Prostate gland (tissue), 2 donors: ENCODE measurements around the gene SMIM15.

Source experiments
- POLR2A ChIP-seq: fragments of 450-650 bp; IDR thresholded peaks from one replicate; pipeline ENCODE4 v1.6.1; 2016; ENCODE audit warnings: antibody characterized with exemption, mild to moderate bottlenecking
- TF ChIP-seq, protein P1 (sequence below), 4 experiments: fragments of 200-600 bp in 2 of 4; fragments of 450-650 bp in 2 of 4; sonication (generic) in 2 of 4; IDR thresholded peaks; 1 replicate in 3 of 4; 2 replicates in 1 of 4; pipeline ENCODE4 v1.5.1; 2016 to 2019; ENCODE audit warnings: antibody characterized with exemption in 4 of 4, mild to moderate bottlenecking in 2 of 4, moderate library complexity in 2 of 4

DNA sequence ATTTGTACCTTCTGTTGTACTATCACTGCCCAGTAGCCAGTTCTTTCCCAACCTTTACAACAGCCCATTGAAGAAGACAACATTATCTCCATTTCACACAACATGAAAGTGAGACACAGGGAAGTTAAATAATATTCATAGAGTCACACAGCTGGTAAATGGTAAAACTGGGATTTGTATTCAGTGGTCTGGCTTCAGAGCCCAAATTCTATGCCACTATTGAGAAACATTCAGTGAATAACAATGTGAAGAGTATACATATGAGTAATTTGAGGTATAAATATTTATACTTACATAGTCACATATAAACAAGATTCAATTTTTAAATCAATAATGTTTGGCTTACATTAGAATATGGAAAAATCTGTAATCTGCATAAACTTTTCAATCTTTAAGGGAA lies 13.8 kb downstream of the SMIM15 start:
- TF ChIP-seq, protein P1, sequence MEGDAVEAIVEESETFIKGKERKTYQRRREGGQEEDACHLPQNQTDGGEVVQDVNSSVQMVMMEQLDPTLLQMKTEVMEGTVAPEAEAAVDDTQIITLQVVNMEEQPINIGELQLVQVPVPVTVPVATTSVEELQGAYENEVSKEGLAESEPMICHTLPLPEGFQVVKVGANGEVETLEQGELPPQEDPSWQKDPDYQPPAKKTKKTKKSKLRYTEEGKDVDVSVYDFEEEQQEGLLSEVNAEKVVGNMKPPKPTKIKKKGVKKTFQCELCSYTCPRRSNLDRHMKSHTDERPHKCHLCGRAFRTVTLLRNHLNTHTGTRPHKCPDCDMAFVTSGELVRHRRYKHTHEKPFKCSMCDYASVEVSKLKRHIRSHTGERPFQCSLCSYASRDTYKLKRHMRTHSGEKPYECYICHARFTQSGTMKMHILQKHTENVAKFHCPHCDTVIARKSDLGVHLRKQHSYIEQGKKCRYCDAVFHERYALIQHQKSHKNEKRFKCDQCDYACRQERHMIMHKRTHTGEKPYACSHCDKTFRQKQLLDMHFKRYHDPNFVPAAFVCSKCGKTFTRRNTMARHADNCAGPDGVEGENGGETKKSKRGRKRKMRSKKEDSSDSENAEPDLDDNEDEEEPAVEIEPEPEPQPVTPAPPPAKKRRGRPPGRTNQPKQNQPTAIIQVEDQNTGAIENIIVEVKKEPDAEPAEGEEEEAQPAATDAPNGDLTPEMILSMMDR (IDR thresholded peaks at IDR 0.05): no peak
- TF ChIP-seq POLR2A: no peak
